Left hindlimb (tissue), 1 donor: ENCODE data around the gene DYNLL1.
A peak's percentile ranks its signal among the peaks of the same experiment; 100 is the strongest.
"Not testable (repeated sequence)": the region's sequence is repeated elsewhere in the genome, so short reads cannot be mapped to it uniquely, and the experiment has no call there.

Source experiments
- DNase-seq: peaks from one replicate; pipeline ENCODE4 v3.0.0-alpha.2; 2018

Gene DYNLL1

GRCh38 chr12:120495731-120496412, at the start of gene DYNLL1:
Gene DYNLL1 (plus strand): TSS chr12:120496113. CDS start chr12:120496422, 309 bp downstream.
- DNase-seq, result peak; percentile 97

- DNase-seq, result not testable (repeated sequence)
Observed at GRCh38 chr12:120446844-120447178, 49.1 kb upstream of the DYNLL1 start.

DNA sequence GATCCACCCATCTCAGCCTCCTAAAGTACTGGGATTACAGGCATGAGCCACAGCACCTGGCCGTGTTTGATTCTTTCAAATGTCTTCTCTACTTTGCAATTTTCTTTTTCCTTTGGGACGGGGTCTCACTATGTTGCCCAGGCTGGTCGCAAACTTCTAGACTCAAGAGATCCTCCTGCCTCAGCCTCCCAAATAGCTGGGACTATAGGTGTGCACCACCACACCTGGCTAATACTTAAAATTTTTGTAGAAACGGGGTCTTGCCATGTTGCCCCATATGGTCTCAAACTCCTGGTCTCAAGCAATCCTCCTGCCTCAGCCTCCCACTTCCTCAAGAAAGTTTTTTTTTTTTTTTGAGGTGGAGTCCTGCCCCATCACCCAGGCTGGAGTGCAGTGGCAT, 47.9 kb upstream of the DYNLL1 start:
- DNase-seq, result no peak

GRCh38 chr12:120452524-120452923, 43.4 kb upstream of the DYNLL1 start:
- not testable (repeated sequence) for DNase-seq

DNA sequence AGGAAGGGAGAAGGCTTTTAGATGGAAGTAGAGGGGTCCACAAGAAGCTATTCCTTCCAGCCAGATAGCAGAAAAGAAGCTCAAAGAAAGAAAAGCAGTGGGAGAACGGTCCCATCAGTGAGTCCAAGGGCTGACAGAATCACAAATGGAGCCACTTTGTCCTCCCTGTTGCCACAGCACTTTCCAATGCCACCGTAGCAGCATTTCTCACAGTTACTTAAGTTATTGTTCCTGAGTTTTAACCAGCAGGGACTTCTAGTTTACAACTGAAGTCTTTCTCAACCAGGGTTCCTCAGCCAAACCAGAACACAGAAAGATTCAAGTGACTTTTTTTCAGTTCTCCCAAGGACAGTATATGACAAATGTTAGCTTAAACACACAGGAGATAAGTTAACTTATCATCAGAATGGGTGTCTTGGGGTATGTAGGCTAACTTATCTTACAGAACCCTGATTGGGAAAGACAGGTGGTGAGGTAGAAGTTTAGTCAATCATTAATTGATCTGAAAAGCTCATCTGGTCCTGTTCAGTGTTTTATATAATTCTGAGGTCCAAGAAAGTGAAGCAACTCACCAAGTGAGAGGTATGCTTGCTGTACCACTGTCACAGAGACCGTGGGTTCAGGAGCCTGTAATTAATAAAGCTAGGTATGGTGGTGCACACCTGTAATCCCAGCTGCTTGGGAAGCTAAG, 42.7 kb upstream of the DYNLL1 start:
- no peak for DNase-seq

- DNase-seq, result no peak
Observed at GRCh38 chr12:120453977-120454376, 41.9 kb upstream of the DYNLL1 start.

GRCh38 chr12:120455302-120455701, 40.6 kb upstream of the DYNLL1 start:
- DNase-seq, result no peak

DNA sequence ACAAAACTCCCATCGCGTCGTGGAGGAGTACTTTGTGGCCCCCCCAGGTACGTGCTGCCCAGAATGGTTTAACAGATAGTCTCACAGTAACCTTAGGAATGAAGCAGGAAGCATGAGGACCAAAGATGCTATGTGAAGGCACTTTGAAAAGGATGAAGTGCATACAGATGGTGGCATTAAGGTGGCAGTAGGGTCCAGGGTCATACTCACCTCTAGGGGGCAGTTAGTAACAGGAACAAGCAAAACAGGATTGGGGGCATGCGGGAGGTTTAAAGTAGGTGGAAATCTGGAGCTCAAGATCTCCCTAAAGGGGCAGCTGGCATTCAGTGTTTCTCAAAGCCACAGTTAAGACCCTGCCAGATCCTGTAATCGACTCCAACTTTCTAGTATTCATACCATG, 38.8 kb upstream of the DYNLL1 start:
- DNase-seq, result no peak

DNA sequence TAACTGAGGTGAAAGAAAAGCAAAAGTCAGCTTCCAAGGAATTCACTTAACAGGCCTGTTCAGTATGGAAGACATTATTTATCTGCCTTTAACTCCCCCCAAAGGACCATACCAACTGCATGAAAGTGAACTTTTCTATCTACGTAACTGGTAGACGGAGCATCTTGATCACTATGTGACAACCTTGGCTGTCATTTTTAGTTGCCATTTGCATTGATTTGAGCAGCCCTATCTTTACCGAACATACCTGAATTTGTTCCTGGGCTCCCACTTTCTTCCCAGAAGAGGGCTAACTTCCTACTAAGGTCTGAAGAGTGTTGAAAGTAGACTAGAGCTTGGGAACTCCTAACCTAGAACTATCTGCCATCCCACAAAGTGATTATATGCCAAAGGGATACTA, 35.8 kb upstream of the DYNLL1 start:
- no peak for DNase-seq

DNA sequence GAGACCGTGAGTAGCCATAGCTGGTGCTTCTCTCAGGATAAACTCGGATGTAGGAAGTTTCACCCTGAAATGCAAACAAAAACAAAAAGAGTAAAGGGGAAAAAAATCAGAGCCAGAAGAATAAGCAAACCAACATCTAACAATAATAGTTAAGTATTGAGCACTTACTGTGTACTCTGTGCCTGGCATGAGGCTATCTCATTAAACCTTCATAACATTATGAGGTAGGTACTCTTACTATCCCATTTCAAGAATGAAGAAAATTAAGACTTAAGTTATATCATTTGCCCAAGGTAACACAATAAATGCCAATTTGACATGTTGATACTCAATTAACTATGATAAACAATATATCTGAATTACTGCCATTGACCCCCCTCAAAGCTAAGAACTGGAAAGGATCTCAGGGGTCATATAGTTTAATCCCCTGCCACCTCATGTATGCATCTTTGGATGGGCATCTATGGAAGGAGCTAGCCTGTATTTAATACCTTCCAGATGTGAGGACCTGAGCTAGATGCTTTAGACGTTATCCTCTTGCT, 33.7 kb upstream of the DYNLL1 start:
- no peak for DNase-seq

DNA sequence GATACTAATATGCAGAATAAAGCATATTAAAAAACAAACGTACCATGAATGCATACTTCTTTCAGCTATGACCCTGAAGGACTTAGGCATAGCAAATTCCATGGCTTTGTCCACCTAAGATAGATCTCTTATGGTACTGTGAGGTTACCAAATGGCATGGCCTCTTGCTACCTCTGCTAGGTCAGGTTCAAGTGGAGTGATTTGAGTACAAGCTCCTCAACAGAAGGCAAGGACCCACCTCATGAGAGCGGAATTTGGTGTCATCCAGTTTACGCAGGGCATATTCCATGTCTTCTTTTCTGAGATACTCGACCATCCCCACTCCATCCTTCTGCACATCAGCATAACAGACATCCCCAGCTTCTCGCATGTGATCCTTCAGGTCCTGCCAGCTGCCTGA, 32.2 kb upstream of the DYNLL1 start:
- no peak for DNase-seq

GRCh38 chr12:120465756-120466155, 30.2 kb upstream of the DYNLL1 start:
- no peak for DNase-seq

DNA sequence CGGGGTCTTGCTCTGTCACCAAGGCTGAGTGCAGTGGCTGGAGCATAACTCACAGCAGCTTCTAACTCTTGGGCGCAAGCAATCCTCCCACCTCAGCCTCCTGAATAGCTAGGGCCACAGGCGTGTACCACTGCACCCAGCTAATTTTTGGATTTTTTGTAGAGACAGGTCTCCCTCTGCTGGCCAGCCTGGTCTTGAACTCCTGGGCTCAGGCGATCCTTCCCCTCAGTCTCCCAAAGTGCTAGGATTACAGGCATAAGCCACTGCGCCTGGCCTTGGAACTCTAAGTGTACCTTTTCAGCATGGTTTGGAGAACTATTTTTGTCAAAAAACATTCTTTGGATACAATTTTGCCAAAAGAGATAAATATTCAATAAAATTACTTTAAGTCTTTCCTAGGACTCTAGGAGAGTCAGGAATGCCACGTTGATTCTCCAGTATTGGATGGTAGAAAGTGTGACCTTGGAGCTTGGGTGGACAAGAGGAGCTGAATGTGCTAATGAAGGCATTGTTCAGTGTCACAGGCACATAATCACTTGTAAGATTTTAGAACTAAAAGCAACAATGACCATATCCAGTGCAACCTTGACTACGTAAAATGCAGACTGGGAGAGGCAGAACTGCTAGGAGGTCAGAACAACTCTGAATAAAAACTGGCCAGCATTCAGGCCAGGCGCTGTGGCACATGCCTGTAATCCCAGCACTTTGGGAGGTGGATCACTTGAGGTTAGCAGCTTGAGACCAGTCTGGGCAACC, 29.2 kb upstream of the DYNLL1 start:
- DNase-seq, result no peak

DNA sequence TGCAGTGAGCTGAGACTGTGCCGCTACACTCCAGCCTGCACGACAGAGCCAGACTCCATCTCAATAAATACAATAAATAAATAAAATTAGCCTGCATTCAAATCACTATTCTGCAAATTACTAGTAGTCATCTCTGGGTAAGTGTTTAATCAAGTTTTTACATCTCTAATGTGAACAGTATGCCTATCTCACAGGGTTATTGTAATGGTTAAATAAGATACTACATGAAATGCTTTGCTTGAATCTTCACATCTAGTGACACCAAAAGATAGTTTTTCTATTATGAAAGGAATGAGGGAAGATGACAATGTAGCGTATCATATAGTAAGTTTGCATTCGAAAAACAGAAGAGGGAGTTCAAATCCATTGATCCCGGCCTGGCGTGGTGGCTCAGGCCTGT, 28.5 kb upstream of the DYNLL1 start:
- DNase-seq, result no peak

DNA sequence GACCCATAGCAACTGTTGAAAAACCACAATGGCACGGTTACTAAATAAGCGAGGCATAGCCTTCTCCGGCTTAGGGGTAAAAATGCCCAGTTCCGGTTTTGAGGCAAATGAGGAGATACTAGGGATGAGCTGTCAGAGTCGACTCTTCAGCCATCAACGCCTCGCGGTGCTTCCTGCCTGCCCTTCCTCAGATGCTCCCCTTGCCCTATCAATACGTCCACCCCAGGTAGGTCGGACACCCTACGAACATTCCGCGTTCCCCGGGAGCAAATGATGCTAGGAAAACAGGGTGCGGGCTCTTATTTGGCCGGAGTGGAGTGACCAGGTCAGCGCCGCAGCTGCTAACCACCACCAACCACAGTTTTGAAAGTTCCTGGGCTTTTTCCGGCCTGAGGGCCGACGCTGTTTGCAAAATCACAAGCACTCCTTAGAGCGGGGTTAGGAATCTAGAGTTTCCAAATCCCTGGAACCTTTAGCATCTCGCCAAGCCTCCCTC, 27.5 kb upstream of the DYNLL1 start:
- DNase-seq, result peak; percentile 43

- peak; percentile 67 for DNase-seq
Observed at GRCh38 chr12:120468821-120469449, 27.0 kb upstream of the DYNLL1 start.

DNA sequence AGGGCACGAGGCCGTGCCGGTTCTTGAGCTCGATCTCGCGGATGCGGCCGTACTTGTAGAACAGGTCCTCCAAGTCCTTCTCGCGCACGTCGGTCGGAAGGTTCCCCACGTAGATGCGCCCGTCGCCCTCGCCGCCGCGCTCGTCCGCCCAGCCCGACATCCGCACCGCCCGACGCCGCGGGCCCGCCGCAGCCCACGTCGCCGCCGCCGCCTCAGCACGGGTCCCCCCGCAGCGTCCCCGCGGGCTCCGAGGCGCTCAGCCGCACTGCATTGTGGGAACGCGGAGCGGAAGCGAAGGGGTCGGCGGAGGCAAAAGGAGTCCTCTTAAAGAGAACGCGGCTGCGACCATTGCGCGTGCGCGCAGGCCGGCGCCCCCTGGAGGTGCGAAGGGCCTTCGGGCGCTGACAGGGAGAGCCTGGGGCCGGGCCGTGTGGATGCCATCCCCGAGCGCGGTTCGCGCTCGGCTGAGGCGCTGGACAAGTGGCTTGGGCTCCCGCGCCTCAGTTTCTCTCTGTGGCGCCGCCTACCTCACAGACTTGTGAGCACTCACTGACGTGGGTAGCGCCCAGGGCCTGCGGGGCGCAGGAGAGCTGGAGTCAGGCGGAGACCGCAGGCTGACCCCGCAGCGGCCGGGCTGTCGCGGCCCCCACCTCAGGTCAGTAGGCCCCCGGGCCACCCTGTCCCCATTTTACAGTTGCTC, 26.3 kb upstream of the DYNLL1 start, which contains the start of gene SRSF9:
Gene SRSF9, minus strand, starts transcription at position 299 of the 700 bp plus-strand sequence. Its CDS starts 139 bp downstream, at position 160.
- peak; percentile 96 for DNase-seq

DNA sequence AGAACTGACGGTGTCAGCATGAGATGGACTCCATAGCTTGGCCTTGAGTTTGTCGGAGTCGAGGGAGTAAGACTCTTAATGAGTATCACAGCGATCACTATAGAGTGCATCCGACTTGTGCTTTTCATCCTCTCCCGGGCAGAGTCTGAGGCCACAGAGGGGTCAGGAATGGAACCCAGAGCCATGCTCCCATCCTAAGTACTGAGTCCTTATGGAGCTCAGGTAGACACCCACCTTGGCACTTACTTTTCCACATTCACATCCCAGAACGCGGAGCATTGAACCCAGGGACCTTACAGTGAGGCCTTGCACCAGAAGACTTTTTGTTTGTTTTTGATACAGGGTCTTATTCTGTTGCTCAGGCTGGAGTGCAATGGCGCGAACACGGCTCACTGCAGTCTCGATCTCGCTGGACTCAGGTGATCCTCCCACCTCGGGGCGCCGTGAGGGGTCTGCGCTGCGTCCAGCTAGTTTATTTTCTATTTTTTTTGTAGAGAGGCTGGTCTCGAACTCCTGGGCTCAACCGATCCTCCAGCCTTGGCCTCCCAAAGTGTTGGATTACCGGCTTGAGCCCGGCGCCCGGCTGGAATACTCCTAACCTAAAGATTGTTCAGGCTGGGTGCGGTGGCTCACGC, 25.6 kb upstream of the DYNLL1 start:
- DNase-seq, result no peak

GRCh38 chr12:120472521-120472920, 23.4 kb upstream of the DYNLL1 start:
- no peak for DNase-seq

DNA sequence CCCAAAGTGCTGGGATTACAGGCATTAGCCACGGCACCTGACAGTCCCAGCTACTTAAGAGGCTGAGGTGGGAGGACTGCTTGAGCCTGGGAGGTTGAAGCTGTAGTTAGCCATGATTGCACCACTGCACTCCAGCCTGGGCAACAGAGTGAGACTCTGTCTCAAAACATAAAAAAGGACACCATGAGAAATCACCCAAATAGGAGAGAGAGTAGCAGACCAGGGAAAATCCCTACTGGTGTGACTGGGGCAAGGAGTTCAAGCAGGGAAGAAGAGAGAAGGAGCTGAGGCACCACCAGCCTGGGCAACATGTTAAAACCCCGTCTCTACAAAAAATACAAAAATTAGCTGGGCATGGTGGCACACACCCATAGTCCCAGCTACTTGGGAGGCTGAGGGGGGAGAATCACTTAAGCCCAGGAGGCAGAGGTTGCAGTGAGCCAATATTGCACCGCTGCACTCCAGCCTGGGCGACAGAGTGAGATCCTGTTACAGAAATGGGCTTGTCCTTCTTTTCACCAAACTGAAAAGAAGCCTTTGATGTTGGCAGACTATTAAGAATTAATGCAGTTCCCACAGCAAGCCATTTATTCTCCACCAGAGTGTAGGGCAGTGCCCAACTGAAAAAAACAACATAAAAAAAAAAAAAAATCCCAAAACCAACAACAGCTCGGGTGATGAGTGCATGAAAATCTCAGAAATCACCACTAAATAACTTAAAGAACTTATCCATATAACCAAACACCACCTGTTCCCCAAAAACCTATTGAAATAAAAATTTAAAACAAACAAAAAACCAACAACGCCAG, 21.9 kb upstream of the DYNLL1 start:
- DNase-seq, result no peak

DNA sequence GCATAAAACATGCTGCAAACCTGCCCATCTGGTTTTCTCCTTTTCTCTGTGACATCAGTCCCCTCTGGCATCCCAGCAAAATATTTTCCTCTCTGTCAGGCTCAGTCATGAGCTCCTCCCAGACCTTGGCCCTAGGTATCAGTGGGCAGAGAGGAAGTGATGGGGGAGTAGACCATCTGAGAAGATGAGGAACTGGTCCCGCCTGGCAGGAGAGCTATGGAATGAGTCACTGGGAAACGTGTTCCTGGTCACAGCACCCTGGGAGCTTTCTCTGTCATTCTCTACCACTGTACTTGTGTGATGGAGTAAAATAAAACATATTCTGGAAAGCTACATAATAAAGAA, 21.3 kb upstream of the DYNLL1 start:
- peak; percentile 42 for DNase-seq
